Measurements from ENCODE around the gene MCU.
A peak's percentile ranks its signal among the peaks of the same experiment; 100 is the strongest.

MCU gene

DNA sequence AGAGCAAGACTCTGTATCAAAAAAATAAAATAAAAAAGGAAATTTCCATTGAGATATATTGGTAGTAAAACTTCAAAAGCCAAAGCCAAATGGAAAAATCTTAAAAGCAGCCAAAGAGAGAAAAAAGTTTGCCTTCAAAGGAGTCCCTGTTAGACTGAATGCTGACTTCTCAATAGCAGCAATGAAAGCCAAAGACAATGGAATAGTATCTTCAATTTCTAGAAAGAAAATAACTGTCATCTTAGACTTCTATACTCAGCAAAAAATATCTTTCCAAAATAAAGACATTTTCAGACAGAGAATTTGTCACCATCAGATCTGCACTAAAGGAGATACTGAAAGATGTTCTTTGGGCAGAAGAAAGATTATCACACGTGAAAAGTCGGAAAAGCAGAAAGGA lies 187.3 kb downstream of the MCU start:
- Histone ChIP-seq H3K27me3 (replicated peaks in 2 of 5; ENCODE audit: control insufficient read depth in 4 of 5, insufficient read depth in 5 of 5, low read length in 4 of 5) (no peaks in the 10 kb centered on the region), H3K36me3 (ENCODE audit: control insufficient read depth in 4 of 4, insufficient read depth in 4 of 4, low read length in 3 of 4) (peaks cover 0 to 13% (median 4%) of the 10 kb centered on the region in 4 experiments), H3K4me3 (ENCODE audit: control insufficient read depth in 1 of 7, extremely low read depth in 1 of 7, insufficient read depth in 4 of 7, low read depth in 2 of 7, low read length in 6 of 7) (no peak overlapping the region), H3K4me1 (ENCODE audit: control extremely low read depth in 1 of 4, control insufficient read depth in 4 of 4, insufficient read depth in 4 of 4, low read length in 3 of 4) (no peaks in the 10 kb centered on the region), H3K27ac (ENCODE audit: insufficient read depth in 1 of 2, low read depth in 1 of 2, low read length in 2 of 2, poor library complexity in 1 of 2, severe bottlenecking in 2 of 2) (no peak overlapping the region), H3K9me3 (ENCODE audit: control extremely low read depth in 1 of 5, control insufficient read depth in 4 of 5, insufficient read depth in 2 of 5, low read depth in 1 of 5, low read length in 4 of 5) (peaks cover 0 to 13% (median 8%) of the 10 kb centered on the region in 5 experiments)
- POLR2A ChIA-PET, result no interaction called here
- CTCF ChIA-PET, result no interaction called here
- no CpG with 5 or more reads among the region's 2 CpGs for WGBS (ENCODE audit: insufficient coverage)
- peak in 2 of 3 donors; percentile 9 to 21 for DNase-seq

GRCh38 chr10:72881291-72881690 lies 189.3 kb downstream of the MCU start:
- DNase-seq, result no peak
- no CpG with 5 or more reads among the region's 2 CpGs for WGBS (ENCODE audit: insufficient coverage)
- no peaks in the 10 kb centered on the region for H3K4me1 ChIP-seq (ENCODE audit: control extremely low read depth in 1 of 4, control insufficient read depth in 4 of 4, insufficient read depth in 4 of 4, low read length in 3 of 4)
- CTCF ChIA-PET, result interaction anchor here (0.8 kb wide), 1 partner anchor 517 kb away, joined by 3 read pairs; no protein-coding TSS in a partner anchor
- no peak overlapping the region for H3K4me3 ChIP-seq (ENCODE audit: control insufficient read depth in 1 of 7, extremely low read depth in 1 of 7, insufficient read depth in 4 of 7, low read depth in 2 of 7, low read length in 6 of 7)
- peaks cover 3 to 16% (median 8%) of the 10 kb centered on the region in 4 experiments for H3K36me3 ChIP-seq (ENCODE audit: control insufficient read depth in 4 of 4, insufficient read depth in 4 of 4, low read length in 3 of 4)
- peaks cover 0 to 13% (median 8%) of the 10 kb centered on the region in 5 experiments for H3K9me3 ChIP-seq (ENCODE audit: control extremely low read depth in 1 of 5, control insufficient read depth in 4 of 5, insufficient read depth in 2 of 5, low read depth in 1 of 5, low read length in 4 of 5)
- no peaks in the 10 kb centered on the region for H3K27me3 ChIP-seq (replicated peaks in 2 of 5; ENCODE audit: control insufficient read depth in 4 of 5, insufficient read depth in 5 of 5, low read length in 4 of 5)
- POLR2A ChIA-PET, result no interaction called here
- H3K27ac ChIP-seq (ENCODE audit: insufficient read depth in 1 of 2, low read depth in 1 of 2, low read length in 2 of 2, poor library complexity in 1 of 2, severe bottlenecking in 2 of 2), result no peak overlapping the region

DNA sequence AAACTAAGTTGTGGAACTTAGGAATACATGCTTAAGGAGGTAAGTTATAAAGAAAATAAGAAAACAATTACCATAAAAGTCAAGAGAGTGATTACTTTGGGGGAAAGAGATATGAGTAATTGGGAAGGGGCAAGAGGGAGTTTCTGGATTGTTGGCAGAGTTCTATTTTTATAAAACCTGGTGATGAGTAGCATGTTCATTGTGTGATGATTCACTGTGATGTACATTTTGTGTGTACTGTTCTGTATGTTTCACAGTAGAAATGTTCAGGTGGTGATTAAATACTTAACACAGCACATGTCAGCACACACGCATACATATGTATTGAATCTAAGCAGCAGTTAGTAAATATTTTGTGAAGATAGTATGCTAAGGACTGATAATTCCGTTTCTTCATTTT lies 191.9 kb downstream of the MCU start:
- ChIA-PET POLR2A (no interaction called here), CTCF (no interaction called here)
- no peak for DNase-seq
- peaks cover 2 to 19% (median 12%) of the 10 kb centered on the region in 4 experiments for H3K4me1 ChIP-seq (ENCODE audit: control extremely low read depth in 1 of 4, control insufficient read depth in 4 of 4, insufficient read depth in 4 of 4, low read length in 3 of 4)
- H3K27ac ChIP-seq (ENCODE audit: insufficient read depth in 1 of 2, low read depth in 1 of 2, low read length in 2 of 2, poor library complexity in 1 of 2, severe bottlenecking in 2 of 2), result no peak overlapping the region
- no CpG with 5 or more reads among the region's 2 CpGs for WGBS (ENCODE audit: insufficient coverage)
- H3K9me3 ChIP-seq (ENCODE audit: control extremely low read depth in 1 of 5, control insufficient read depth in 4 of 5, insufficient read depth in 2 of 5, low read depth in 1 of 5, low read length in 4 of 5), result peaks cover 0 to 9% (median 6%) of the 10 kb centered on the region in 5 experiments
- H3K4me3 ChIP-seq (ENCODE audit: control insufficient read depth in 1 of 7, extremely low read depth in 1 of 7, insufficient read depth in 4 of 7, low read depth in 2 of 7, low read length in 6 of 7), result no peak overlapping the region
- peaks cover 4 to 11% (median 6%) of the 10 kb centered on the region in 4 experiments for H3K36me3 ChIP-seq (ENCODE audit: control insufficient read depth in 4 of 4, insufficient read depth in 4 of 4, low read length in 3 of 4)
- no peaks in the 10 kb centered on the region for H3K27me3 ChIP-seq (replicated peaks in 2 of 5; ENCODE audit: control insufficient read depth in 4 of 5, insufficient read depth in 5 of 5, low read length in 4 of 5)

- no peaks in the 10 kb centered on the region for H3K27me3 ChIP-seq (replicated peaks in 2 of 5; ENCODE audit: control insufficient read depth in 4 of 5, insufficient read depth in 5 of 5, low read length in 4 of 5)
- no CpG with 5 or more reads among the region's 2 CpGs for WGBS (ENCODE audit: insufficient coverage)
- H3K4me1 ChIP-seq (ENCODE audit: control extremely low read depth in 1 of 4, control insufficient read depth in 4 of 4, insufficient read depth in 4 of 4, low read length in 3 of 4), result peaks cover 2 to 19% (median 12%) of the 10 kb centered on the region in 4 experiments
- DNase-seq, result no peak
- ChIA-PET POLR2A (no interaction called here), CTCF (no interaction called here)
- H3K27ac ChIP-seq (ENCODE audit: insufficient read depth in 1 of 2, low read depth in 1 of 2, low read length in 2 of 2, poor library complexity in 1 of 2, severe bottlenecking in 2 of 2), result no peak overlapping the region
- peaks cover 2 to 11% (median 5%) of the 10 kb centered on the region in 4 experiments for H3K36me3 ChIP-seq (ENCODE audit: control insufficient read depth in 4 of 4, insufficient read depth in 4 of 4, low read length in 3 of 4)
- no peak overlapping the region for H3K4me3 ChIP-seq (ENCODE audit: control insufficient read depth in 1 of 7, extremely low read depth in 1 of 7, insufficient read depth in 4 of 7, low read depth in 2 of 7, low read length in 6 of 7)
- peaks cover 0 to 3% (median 0%) of the 10 kb centered on the region in 5 experiments for H3K9me3 ChIP-seq (ENCODE audit: control extremely low read depth in 1 of 5, control insufficient read depth in 4 of 5, insufficient read depth in 2 of 5, low read depth in 1 of 5, low read length in 4 of 5)
Measured at GRCh38 chr10:72885953-72886352, 194.0 kb downstream of the MCU start.

DNA sequence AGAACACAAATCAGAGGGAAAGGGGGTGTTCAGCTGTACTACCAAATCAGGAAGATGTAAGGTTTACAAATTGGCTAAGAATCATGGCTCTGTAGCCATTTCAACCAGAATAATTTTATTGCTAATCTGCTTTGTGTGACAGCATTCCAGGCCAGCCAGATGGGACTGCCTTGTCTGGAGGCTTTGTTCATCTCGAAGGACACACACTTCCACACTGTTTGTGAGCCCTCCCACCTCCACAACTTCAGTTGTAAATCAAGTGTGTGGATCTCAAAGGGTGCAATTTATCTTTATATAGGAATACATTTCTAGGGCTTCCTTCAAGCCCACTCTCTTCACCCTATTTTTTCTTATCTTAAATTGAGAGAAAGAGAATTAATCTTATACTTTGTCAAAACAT lies 194.7 kb downstream of the MCU start:
- CTCF ChIA-PET, result no interaction called here

GRCh38 chr10:72887043-72887442 lies 195.1 kb downstream of the MCU start:
- Histone ChIP-seq H3K4me1 (ENCODE audit: control extremely low read depth in 1 of 4, control insufficient read depth in 4 of 4, insufficient read depth in 4 of 4, low read length in 3 of 4) (peaks cover 2 to 19% (median 13%) of the 10 kb centered on the region in 4 experiments), H3K9me3 (ENCODE audit: control extremely low read depth in 1 of 5, control insufficient read depth in 4 of 5, insufficient read depth in 2 of 5, low read depth in 1 of 5, low read length in 4 of 5) (no peaks in the 10 kb centered on the region)
- no CpG with 5 or more reads among the region's 5 CpGs for WGBS (ENCODE audit: insufficient coverage)

More for the DNA sequence above, 194.7 kb downstream of the MCU start:
- DNase-seq, result no peak
- H3K4me3 ChIP-seq (ENCODE audit: control insufficient read depth in 1 of 7, extremely low read depth in 1 of 7, insufficient read depth in 4 of 7, low read depth in 2 of 7, low read length in 6 of 7), result peak overlapping the region in 2 of 7 experiments; percentile 55 to 72
- no peak overlapping the region for H3K27ac ChIP-seq (ENCODE audit: insufficient read depth in 1 of 2, low read depth in 1 of 2, low read length in 2 of 2, poor library complexity in 1 of 2, severe bottlenecking in 2 of 2)
- H3K4me1 ChIP-seq (ENCODE audit: control extremely low read depth in 1 of 4, control insufficient read depth in 4 of 4, insufficient read depth in 4 of 4, low read length in 3 of 4), result peaks cover 2 to 19% (median 12%) of the 10 kb centered on the region in 4 experiments
- POLR2A ChIA-PET, result no interaction called here
- peaks cover 2 to 11% (median 5%) of the 10 kb centered on the region in 4 experiments for H3K36me3 ChIP-seq (ENCODE audit: control insufficient read depth in 4 of 4, insufficient read depth in 4 of 4, low read length in 3 of 4)
- WGBS (ENCODE audit: insufficient coverage), result no CpG with 5 or more reads among the region's 1 CpG
- H3K27me3 ChIP-seq (replicated peaks in 2 of 5; ENCODE audit: control insufficient read depth in 4 of 5, insufficient read depth in 5 of 5, low read length in 4 of 5), result no peaks in the 10 kb centered on the region
- no peaks in the 10 kb centered on the region for H3K9me3 ChIP-seq (ENCODE audit: control extremely low read depth in 1 of 5, control insufficient read depth in 4 of 5, insufficient read depth in 2 of 5, low read depth in 1 of 5, low read length in 4 of 5)

GRCh38 chr10:72888151-72888638 lies 196.3 kb downstream of the MCU start:
- no peak overlapping the region for H3K4me3 ChIP-seq (ENCODE audit: control insufficient read depth in 1 of 7, extremely low read depth in 1 of 7, insufficient read depth in 4 of 7, low read depth in 2 of 7, low read length in 6 of 7)
- 95% methylated on average over 4 of the region's 7 CpGs for WGBS (ENCODE audit: insufficient coverage)
- no peak for DNase-seq
- no peaks in the 10 kb centered on the region for H3K9me3 ChIP-seq (ENCODE audit: control extremely low read depth in 1 of 5, control insufficient read depth in 4 of 5, insufficient read depth in 2 of 5, low read depth in 1 of 5, low read length in 4 of 5)
- H3K27ac ChIP-seq (ENCODE audit: insufficient read depth in 1 of 2, low read depth in 1 of 2, low read length in 2 of 2, poor library complexity in 1 of 2, severe bottlenecking in 2 of 2), result no peak overlapping the region
- ChIA-PET CTCF (interaction anchor here (1.0 to 1.1 kb wide), 2 partner anchors 12 to 180 kb away, joined by 3 to 4 read pairs; no protein-coding TSS in a partner anchor), POLR2A (no interaction called here)
- no peaks in the 10 kb centered on the region for H3K27me3 ChIP-seq (replicated peaks in 2 of 5; ENCODE audit: control insufficient read depth in 4 of 5, insufficient read depth in 5 of 5, low read length in 4 of 5)
- peaks cover 2 to 21% (median 13%) of the 10 kb centered on the region in 4 experiments for H3K4me1 ChIP-seq (ENCODE audit: control extremely low read depth in 1 of 4, control insufficient read depth in 4 of 4, insufficient read depth in 4 of 4, low read length in 3 of 4)
- H3K36me3 ChIP-seq (ENCODE audit: control insufficient read depth in 4 of 4, insufficient read depth in 4 of 4, low read length in 3 of 4), result peaks cover 2 to 11% (median 5%) of the 10 kb centered on the region in 4 experiments

More at GRCh38 chr10:72887043-72887442, 195.1 kb downstream of the MCU start:
- Histone ChIP-seq H3K27ac (ENCODE audit: insufficient read depth in 1 of 2, low read depth in 1 of 2, low read length in 2 of 2, poor library complexity in 1 of 2, severe bottlenecking in 2 of 2) (no peak overlapping the region), H3K4me3 (ENCODE audit: control insufficient read depth in 1 of 7, extremely low read depth in 1 of 7, insufficient read depth in 4 of 7, low read depth in 2 of 7, low read length in 6 of 7) (peak overlapping the region in 6 of 7 experiments; percentile 21 to 72 (median 49)), H3K36me3 (ENCODE audit: control insufficient read depth in 4 of 4, insufficient read depth in 4 of 4, low read length in 3 of 4) (peaks cover 2 to 11% (median 5%) of the 10 kb centered on the region in 4 experiments), H3K27me3 (replicated peaks in 2 of 5; ENCODE audit: control insufficient read depth in 4 of 5, insufficient read depth in 5 of 5, low read length in 4 of 5) (no peaks in the 10 kb centered on the region)
- peak in 2 of 3 donors; percentile 26 to 34 for DNase-seq
- POLR2A ChIA-PET, result no interaction called here
- CTCF ChIA-PET, result no interaction called here

Measured in common myeloid progenitor, CD34-positive (primary cell).